OCI-LY3 (cell line): ENCODE measurements around the gene PHF3.

Experiments
- CTCF ChIP-seq: fragments of 200-600, 300-600 bp; sonication (generic); IDR thresholded peaks from 2 replicates; pipeline ENCODE4 v1.5.1; 2014; ENCODE audit warnings: antibody characterized with exemption, low read length, low read depth
- EZH2phosphoT487 ChIP-seq: fragments of 200-600 bp; shearing (Covaris generic); IDR thresholded peaks from 2 replicates; pipeline ENCODE4 v1.6.1; 2018; ENCODE audit warnings: antibody characterized with exemption, mixed run types, low read depth

GRCh38 chr6:63663147-63663955 is 27.7 kb downstream of the PHF3 start:
- TF ChIP-seq CTCF: no peak
- TF ChIP-seq EZH2phosphoT487: no peak
